Gastrocnemius medialis (tissue), 4 donors: ENCODE measurements around the gene ANKS1B.

ENCODE experiments used
- POLR2A ChIP-seq, 2 donors: fragments of 450-650 bp; IDR thresholded peaks; one replicate each; pipeline ENCODE4 v1.6.1; 2017; ENCODE audit warnings: antibody characterized with exemption in 2 of 2, mild to moderate bottlenecking in 2 of 2, moderate library complexity in 2 of 2
- TF ChIP-seq, protein P1 (sequence below), 5 experiments: fragments of 450-650 bp in 3 of 5; fragments of 200-600 bp in 2 of 5; sonication (generic) in 2 of 5; IDR thresholded peaks in 4 of 5; conservative IDR thresholded peaks in 1 of 5; 1 replicate in 4 of 5; 2 replicates in 1 of 5; pipeline ENCODE4 v1.5.1; 2016 to 2019; ENCODE audit warnings: antibody characterized with exemption in 5 of 5, mild to moderate bottlenecking in 3 of 5, moderate library complexity in 3 of 5

- TF ChIP-seq, protein P1, sequence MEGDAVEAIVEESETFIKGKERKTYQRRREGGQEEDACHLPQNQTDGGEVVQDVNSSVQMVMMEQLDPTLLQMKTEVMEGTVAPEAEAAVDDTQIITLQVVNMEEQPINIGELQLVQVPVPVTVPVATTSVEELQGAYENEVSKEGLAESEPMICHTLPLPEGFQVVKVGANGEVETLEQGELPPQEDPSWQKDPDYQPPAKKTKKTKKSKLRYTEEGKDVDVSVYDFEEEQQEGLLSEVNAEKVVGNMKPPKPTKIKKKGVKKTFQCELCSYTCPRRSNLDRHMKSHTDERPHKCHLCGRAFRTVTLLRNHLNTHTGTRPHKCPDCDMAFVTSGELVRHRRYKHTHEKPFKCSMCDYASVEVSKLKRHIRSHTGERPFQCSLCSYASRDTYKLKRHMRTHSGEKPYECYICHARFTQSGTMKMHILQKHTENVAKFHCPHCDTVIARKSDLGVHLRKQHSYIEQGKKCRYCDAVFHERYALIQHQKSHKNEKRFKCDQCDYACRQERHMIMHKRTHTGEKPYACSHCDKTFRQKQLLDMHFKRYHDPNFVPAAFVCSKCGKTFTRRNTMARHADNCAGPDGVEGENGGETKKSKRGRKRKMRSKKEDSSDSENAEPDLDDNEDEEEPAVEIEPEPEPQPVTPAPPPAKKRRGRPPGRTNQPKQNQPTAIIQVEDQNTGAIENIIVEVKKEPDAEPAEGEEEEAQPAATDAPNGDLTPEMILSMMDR (IDR thresholded peaks at IDR 0.05 in 4 of 5, conservative IDR thresholded peaks at IDR 0.05 in 1 of 5), result no peak
- no peak for TF ChIP-seq POLR2A (IDR thresholded peaks at IDR 0.05)
Observed at GRCh38 chr12:99707883-99708282, 276.9 kb downstream of the ANKS1B start.
